Raji (cell line): ENCODE measurements around the gene BRSK1.

ENCODE experiments used
- POLR2A ChIP-seq: IDR thresholded peaks from 2 replicates; pipeline ENCODE4 v1.6.1; 2011; ENCODE audit warnings: low read depth, low read length, control low read depth; ENCODE audit not compliant: insufficient read depth

Gene BRSK1

GRCh38 chr19:55345101-55345817, 61.5 kb downstream of the BRSK1 start:
- no peak for TF ChIP-seq POLR2A

GRCh38 chr19:55345818-55346724, 62.3 kb downstream of the BRSK1 start:
- TF ChIP-seq POLR2A: no peak

GRCh38 chr19:55346725-55347441, 63.1 kb downstream of the BRSK1 start:
- TF ChIP-seq POLR2A: no peak

- TF ChIP-seq POLR2A: no peak
These were observed 63.7 kb downstream of the BRSK1 start for GRCh38 chr19:55347442-55348009.

- no peak for TF ChIP-seq POLR2A
These were observed 64.7 kb downstream of the BRSK1 start for GRCh38 chr19:55348317-55349034.

- no peak for TF ChIP-seq POLR2A
These were observed 67.0 kb downstream of the BRSK1 start for GRCh38 chr19:55350620-55351315.

- no peak for TF ChIP-seq POLR2A
These were observed 68.2 kb downstream of the BRSK1 start for GRCh38 chr19:55352040-55352439.

- no peak for TF ChIP-seq POLR2A
These were observed 68.8 kb downstream of the BRSK1 start for GRCh38 chr19:55352549-55353145.

GRCh38 chr19:55353356-55353802, 69.6 kb downstream of the BRSK1 start:
- TF ChIP-seq POLR2A: no peak

- no peak for TF ChIP-seq POLR2A
These were observed 70.3 kb downstream of the BRSK1 start for GRCh38 chr19:55353803-55354697.

- no peak for TF ChIP-seq POLR2A
These were observed 71.0 kb downstream of the BRSK1 start, which contains the start of gene COX6B2 for GRCh38 chr19:55354698-55355212. Gene COX6B2, minus strand, starts transcription at chr19:55354719. Its CDS starts 198 bp downstream, at chr19:55354521.

GRCh38 chr19:55355213-55355821, 71.5 kb downstream of the BRSK1 start:
- TF ChIP-seq POLR2A: no peak

GRCh38 chr19:55358493-55358892, 74.7 kb downstream of the BRSK1 start:
- TF ChIP-seq POLR2A: no peak
